ENCODE measurements around the gene ATRNL1. TPM values are rescaled to one million over a fixed set of nuclear protein-coding genes. Genes with fewer than 3 reads are reported as not detected.
A peak's percentile ranks its signal among the peaks of the same experiment; 100 is the strongest.

Gene ATRNL1
- total and polyA plus RNA-seq, 12 donors, result 4.8 to 217 (median 92.4) TPM

DNA sequence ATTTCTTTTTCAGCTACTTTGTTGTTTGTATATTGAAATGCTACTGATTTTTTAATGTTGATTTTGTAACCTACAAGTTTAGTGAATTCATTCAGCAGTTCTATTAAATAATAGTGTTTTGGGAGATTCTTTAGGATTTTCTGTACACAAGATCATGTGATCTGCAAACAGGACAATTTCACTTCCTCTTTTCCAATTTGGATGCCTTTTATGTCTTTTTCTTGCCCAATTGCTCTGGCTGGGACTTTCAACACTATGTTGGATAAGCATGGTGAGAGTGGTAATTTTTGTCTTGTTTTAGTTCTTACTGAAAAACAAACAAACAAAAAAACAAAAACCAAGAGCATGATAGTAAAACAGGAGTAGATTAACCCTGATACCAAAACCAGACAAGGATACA, 316.2 kb downstream of the ATRNL1 start:
- Histone ChIP-seq H3K4me1 (replicated peaks in 1 of 2) (no peaks in the 10 kb centered on the region), H3K27me3 (no peaks in the 10 kb centered on the region), H3K4me3 (no peak overlapping the region), H3K9me3 (replicated peaks in 1 of 3) (no peaks in the 10 kb centered on the region), H3K27ac (no peak overlapping the region), H3K36me3 (replicated peaks in 1 of 2) (no peaks in the 10 kb centered on the region)
- no peak for DNase-seq
- no peak for TF ChIP-seq POLR2A (IDR thresholded peaks at IDR 0.05)
- TF ChIP-seq CTCF (IDR thresholded peaks at IDR 0.05), result no peak
- intact Hi-C loops (cut with DNase I), result no loop called here

GRCh38 chr10:115417585-115418265, 324.6 kb downstream of the ATRNL1 start:
- DNase-seq, result peak in 4 of 7 donors; percentile 24 to 48 (median 30)
- Histone ChIP-seq H3K36me3 (replicated peaks in 1 of 2) (no peaks in the 10 kb centered on the region), H3K9me3 (replicated peaks in 1 of 3) (peaks cover 0 to 5% (median 0%) of the 10 kb centered on the region in 3 donors), H3K27me3 (no peaks in the 10 kb centered on the region), H3K4me3 (no peak overlapping the region), H3K27ac (no peak overlapping the region), H3K4me1 (replicated peaks in 1 of 2) (no peaks in the 10 kb centered on the region)
- intact Hi-C loops (cut with DNase I), result no loop called here
- no peak for TF ChIP-seq POLR2A (IDR thresholded peaks at IDR 0.05)
- TF ChIP-seq CTCF (IDR thresholded peaks at IDR 0.05), result peak in 4 of 6 experiments; percentile 34 to 56 (median 46)

DNA sequence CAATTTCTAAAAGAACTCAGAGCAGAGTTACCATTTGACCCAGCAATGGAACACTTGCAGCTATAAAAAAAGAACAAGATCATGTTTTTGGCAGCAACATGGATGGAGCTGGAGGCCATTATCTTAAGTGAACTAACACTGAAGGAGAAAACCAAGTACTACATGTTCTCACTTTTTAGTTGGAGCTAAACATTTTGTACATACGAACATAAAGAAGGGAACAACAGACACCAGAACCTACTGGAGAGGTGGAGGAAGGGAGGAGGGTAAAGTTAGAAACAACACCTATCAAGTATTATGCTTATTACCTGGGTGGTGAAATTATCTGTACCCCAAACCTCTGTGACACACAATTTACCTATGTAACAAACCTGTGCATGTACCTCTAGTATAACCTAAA, 329.5 kb downstream of the ATRNL1 start:
- TF ChIP-seq CTCF (IDR thresholded peaks at IDR 0.05), result no peak
- no peak for TF ChIP-seq POLR2A (IDR thresholded peaks at IDR 0.05)
- Histone ChIP-seq H3K9me3 (replicated peaks in 1 of 3) (peaks cover 0 to 5% (median 0%) of the 10 kb centered on the region in 3 donors), H3K4me1 (replicated peaks in 1 of 2) (no peaks in the 10 kb centered on the region), H3K27ac (no peak overlapping the region), H3K27me3 (no peaks in the 10 kb centered on the region), H3K4me3 (no peak overlapping the region), H3K36me3 (replicated peaks in 1 of 2) (no peaks in the 10 kb centered on the region)
- no peak for DNase-seq
- 71 to 100% (median 83%) methylated on average over 1 of the region's 1 CpG for WGBS, 4 donors
- intact Hi-C loops (cut with DNase I), result no loop called here

DNA sequence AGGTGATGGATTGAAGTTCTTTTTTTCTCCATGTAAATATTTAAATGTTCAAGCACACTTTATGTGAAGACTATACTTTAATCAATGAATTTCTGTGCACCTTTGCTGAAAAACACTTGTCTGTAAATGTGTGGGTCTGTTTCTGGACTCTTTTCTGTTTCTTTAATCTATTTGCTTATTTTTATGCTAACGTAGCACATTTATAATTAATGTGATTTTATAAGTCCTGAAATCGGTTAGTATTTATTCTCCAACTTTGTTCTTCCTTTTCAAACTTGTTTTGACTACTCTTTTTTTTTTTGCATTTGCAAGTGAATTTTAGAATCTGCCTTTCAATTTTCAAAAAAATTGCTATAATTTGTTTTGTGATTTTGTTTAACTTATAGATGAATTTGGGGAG, 334.4 kb downstream of the ATRNL1 start:
- no peaks in the 10 kb centered on the region for H3K9me3 ChIP-seq (replicated peaks in 1 of 3)
- 70 to 86% (median 70%) methylated on average over 2 of the region's 2 CpGs for WGBS, 4 donors
- H3K27me3 ChIP-seq, result no peaks in the 10 kb centered on the region
- DNase-seq, result no peak
- H3K36me3 ChIP-seq (replicated peaks in 1 of 2), result no peaks in the 10 kb centered on the region
- H3K27ac ChIP-seq, result no peak overlapping the region
- no peaks in the 10 kb centered on the region for H3K4me1 ChIP-seq (replicated peaks in 1 of 2)
- intact Hi-C loops (cut with DNase I), result no loop called here
- H3K4me3 ChIP-seq, result no peak overlapping the region
- TF ChIP-seq POLR2A (IDR thresholded peaks at IDR 0.05) (no peak), CTCF (IDR thresholded peaks at IDR 0.05) (no peak)
